ENCODE data around the gene WWC1. TPM values are rescaled to one million over a fixed set of nuclear protein-coding genes. Genes with fewer than 3 reads are reported as not detected.

WWC1 gene
- total and polyA plus RNA-seq, 9 of the 15 experiments (the other 6 are each of a cell fraction or from before 2014, with no cell fraction given): under 0.01 to 0.54 (median 0.42) TPM; not detected in 6

DNA sequence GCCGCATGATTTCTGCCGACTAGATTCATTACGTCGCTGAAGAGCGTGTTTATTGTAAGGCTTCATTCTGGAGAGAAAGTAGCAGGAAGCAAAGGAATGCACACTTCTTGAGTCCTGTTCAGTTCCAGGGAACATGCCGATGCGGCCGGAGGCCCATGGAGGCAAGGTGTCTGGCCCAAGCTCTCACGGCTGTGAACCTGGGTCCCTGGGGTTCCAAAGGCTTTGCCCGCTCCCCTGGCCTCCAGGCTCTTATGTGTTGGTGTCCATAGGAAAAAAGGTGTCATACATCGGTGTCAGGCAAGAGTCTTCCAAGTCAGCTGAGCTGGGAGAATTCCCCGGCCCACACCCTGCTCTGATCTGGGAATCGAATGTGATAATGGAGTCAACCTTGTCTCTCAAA is 64.7 kb downstream of the WWC1 start:
- ATAC-seq: no peak
- intact Hi-C loops (cut with micrococcal nuclease) (no loop called here), in situ Hi-C loops (cut with MboI) (no loop called here)
- no peaks in the 10 kb centered on the region for H3K9me1 ChIP-seq (ENCODE audit: control insufficient read depth, insufficient read depth, low read length)
- WGBS (ENCODE audit: insufficient coverage, low coverage, missing lambda C conversion rate): 6% methylated on average over 13 of the region's 13 CpGs
- ChIA-PET CTCF (ENCODE audit: low intra/inter-chr PET ratio) (no interaction called here), POLR2A (no interaction called here)
- no peak for DNase-seq (ENCODE audit: extremely low read depth in 1 of 4, low spot score in 3 of 4)
- no peak overlapping the region for H2AFZ ChIP-seq (ENCODE audit: low read depth, low read length)
- H3K4me2 ChIP-seq (ENCODE audit: insufficient read depth, low read length): no peak overlapping the region
- no peak overlapping the region for H3K27ac ChIP-seq (ENCODE audit: extremely low read depth, low read depth, low read length)
- H3K27me3 ChIP-seq (ENCODE audit: control insufficient read depth in 2 of 2, insufficient read depth in 2 of 2, low read length in 2 of 2): peaks cover 4 to 27% of the 10 kb centered on the region in 2 experiments; a peak in 2 of 5 replicates
- H3K79me2 ChIP-seq (ENCODE audit: control insufficient read depth, insufficient read depth, low read length): no peaks in the 10 kb centered on the region
- FAIRE-seq: no peak
- no peak overlapping the region for H3K4me3 ChIP-seq
- no peaks in the 10 kb centered on the region for H3K36me3 ChIP-seq (ENCODE audit: control insufficient read depth, insufficient read depth, low read length)
- no peaks in the 10 kb centered on the region; the same call in 1 of the 2 replicates for H4K20me1 ChIP-seq (replicated peaks; ENCODE audit: control insufficient read depth, insufficient read depth, low read length)
- no TSS peak for BruUV-seq (replicated peaks)
- no peak overlapping the region for H3K9ac ChIP-seq (ENCODE audit: insufficient read depth in 1 of 2, low read depth in 2 of 2, low read length in 2 of 2)
- H3K4me1 ChIP-seq (replicated peaks in 1 of 2; ENCODE audit: control insufficient read depth in 2 of 2, insufficient read depth in 2 of 2, low read length in 2 of 2): no peaks in the 10 kb centered on the region
- no peaks in the 10 kb centered on the region for H3K9me3 ChIP-seq (replicated peaks; ENCODE audit: control insufficient read depth, insufficient read depth, low read depth, low read length)
- TF ChIP-seq ILK (tag; IDR thresholded peaks at IDR 0.05; ENCODE audit: borderline replicate concordance, low read depth) (no peak), ZNF444 (CRISPR knock-in tag; IDR thresholded peaks at IDR 0.05) (no peak), FOXM1 (IDR thresholded peaks at IDR 0.05; ENCODE audit: low read depth) (no peak), FOXM1 (CRISPR knock-in tag; IDR thresholded peaks at IDR 0.05; ENCODE audit: low read depth) (no peak), DACH1 (IDR thresholded peaks at IDR 0.05; ENCODE audit: partially characterized antibody) (no peak), U2AF1 (optimal IDR thresholded peaks at IDR 0.05; ENCODE audit: low read depth, low read length) (no peak), DDX20 (tag; IDR thresholded peaks at IDR 0.05; ENCODE audit: low read depth) (no peak), EP400 (IDR thresholded peaks at IDR 0.05) (no peak)
- TF ChIP-seq, protein P1, sequence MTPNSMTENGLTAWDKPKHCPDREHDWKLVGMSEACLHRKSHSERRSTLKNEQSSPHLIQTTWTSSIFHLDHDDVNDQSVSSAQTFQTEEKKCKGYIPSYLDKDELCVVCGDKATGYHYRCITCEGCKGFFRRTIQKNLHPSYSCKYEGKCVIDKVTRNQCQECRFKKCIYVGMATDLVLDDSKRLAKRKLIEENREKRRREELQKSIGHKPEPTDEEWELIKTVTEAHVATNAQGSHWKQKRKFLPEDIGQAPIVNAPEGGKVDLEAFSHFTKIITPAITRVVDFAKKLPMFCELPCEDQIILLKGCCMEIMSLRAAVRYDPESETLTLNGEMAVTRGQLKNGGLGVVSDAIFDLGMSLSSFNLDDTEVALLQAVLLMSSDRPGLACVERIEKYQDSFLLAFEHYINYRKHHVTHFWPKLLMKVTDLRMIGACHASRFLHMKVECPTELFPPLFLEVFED (CRISPR knock-in tag; conservative IDR thresholded peaks at IDR 0.05): no peak
- TF ChIP-seq, protein P2, sequence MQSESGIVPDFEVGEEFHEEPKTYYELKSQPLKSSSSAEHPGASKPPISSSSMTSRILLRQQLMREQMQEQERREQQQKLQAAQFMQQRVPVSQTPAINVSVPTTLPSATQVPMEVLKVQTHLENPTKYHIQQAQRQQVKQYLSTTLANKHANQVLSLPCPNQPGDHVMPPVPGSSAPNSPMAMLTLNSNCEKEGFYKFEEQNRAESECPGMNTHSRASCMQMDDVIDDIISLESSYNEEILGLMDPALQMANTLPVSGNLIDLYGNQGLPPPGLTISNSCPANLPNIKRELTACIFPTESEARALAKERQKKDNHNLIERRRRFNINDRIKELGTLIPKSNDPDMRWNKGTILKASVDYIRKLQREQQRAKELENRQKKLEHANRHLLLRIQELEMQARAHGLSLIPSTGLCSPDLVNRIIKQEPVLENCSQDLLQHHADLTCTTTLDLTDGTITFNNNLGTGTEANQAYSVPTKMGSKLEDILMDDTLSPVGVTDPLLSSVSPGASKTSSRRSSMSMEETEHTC (IDR thresholded peaks at IDR 0.05): no peak
- TF ChIP-seq, protein P3, sequence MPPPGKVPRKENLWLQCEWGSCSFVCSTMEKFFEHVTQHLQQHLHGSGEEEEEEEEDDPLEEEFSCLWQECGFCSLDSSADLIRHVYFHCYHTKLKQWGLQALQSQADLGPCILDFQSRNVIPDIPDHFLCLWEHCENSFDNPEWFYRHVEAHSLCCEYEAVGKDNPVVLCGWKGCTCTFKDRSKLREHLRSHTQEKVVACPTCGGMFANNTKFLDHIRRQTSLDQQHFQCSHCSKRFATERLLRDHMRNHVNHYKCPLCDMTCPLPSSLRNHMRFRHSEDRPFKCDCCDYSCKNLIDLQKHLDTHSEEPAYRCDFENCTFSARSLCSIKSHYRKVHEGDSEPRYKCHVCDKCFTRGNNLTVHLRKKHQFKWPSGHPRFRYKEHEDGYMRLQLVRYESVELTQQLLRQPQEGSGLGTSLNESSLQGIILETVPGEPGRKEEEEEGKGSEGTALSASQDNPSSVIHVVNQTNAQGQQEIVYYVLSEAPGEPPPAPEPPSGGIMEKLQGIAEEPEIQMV (tag; conservative IDR thresholded peaks at IDR 0.05; ENCODE audit: low read depth): no peak
- TF ChIP-seq, protein P4, sequence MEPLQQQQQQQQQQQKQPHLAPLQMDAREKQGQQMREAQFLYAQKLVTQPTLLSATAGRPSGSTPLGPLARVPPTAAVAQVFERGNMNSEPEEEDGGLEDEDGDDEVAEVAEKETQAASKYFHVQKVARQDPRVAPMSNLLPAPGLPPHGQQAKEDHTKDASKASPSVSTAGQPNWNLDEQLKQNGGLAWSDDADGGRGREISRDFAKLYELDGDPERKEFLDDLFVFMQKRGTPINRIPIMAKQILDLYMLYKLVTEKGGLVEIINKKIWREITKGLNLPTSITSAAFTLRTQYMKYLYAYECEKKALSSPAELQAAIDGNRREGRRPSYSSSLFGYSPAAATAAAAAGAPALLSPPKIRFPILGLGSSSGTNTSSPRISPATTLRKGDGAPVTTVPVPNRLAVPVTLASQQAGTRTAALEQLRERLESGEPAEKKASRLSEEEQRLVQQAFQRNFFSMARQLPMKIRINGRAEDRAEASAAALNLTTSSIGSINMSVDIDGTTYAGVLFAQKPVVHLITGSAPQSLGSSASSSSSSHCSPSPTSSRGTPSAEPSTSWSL (CRISPR knock-in tag; IDR thresholded peaks at IDR 0.05; ENCODE audit: borderline replicate concordance): no peak
- TF ChIP-seq, protein P5, sequence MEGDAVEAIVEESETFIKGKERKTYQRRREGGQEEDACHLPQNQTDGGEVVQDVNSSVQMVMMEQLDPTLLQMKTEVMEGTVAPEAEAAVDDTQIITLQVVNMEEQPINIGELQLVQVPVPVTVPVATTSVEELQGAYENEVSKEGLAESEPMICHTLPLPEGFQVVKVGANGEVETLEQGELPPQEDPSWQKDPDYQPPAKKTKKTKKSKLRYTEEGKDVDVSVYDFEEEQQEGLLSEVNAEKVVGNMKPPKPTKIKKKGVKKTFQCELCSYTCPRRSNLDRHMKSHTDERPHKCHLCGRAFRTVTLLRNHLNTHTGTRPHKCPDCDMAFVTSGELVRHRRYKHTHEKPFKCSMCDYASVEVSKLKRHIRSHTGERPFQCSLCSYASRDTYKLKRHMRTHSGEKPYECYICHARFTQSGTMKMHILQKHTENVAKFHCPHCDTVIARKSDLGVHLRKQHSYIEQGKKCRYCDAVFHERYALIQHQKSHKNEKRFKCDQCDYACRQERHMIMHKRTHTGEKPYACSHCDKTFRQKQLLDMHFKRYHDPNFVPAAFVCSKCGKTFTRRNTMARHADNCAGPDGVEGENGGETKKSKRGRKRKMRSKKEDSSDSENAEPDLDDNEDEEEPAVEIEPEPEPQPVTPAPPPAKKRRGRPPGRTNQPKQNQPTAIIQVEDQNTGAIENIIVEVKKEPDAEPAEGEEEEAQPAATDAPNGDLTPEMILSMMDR (IDR thresholded peaks at IDR 0.05 in 2 of 3, conservative IDR thresholded peaks at IDR 0.05 in 1 of 3; ENCODE audit: insufficient read depth in 2 of 3, low read depth in 1 of 3, low read length in 3 of 3): no peak

All from K562 (cell line).